Measurements from ENCODE around the gene RGPD8.
A peak's percentile ranks its signal among the peaks of the same experiment; 100 is the strongest.
"Not testable (repeated sequence)": the region's sequence is repeated elsewhere in the genome, so short reads cannot be mapped to it uniquely, and the experiment has no call there.

Gene RGPD8
- total RNA-seq: 6.1 to 16.4 (median 7.3) reads per million in 3 experiments

DNA sequence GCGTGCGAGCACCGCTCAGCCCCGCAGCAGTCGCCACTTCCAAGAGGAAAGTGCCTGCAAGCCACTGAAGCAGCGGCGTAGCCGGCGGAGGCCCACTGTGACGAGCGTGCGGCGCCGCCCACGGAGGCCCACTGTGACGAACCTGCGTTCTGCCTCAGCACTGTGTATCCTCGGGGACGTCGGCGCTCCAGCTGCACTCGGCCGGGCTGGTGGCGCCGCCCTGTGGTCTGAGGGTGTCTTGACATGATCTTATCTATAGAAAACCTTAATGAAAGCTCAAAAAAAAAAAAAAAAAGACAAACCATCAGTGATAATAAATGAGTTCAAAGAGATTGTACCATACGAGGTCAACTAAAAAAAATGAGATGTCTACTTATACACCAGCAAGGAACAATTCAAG lies at the start of gene RGPD8:
Gene RGPD8, minus strand, starts transcription at position 166 of the 400 bp plus-strand sequence. CDS start 192 bp downstream, outside the sequence.
- DNase-seq: peak; percentile 91

DNA sequence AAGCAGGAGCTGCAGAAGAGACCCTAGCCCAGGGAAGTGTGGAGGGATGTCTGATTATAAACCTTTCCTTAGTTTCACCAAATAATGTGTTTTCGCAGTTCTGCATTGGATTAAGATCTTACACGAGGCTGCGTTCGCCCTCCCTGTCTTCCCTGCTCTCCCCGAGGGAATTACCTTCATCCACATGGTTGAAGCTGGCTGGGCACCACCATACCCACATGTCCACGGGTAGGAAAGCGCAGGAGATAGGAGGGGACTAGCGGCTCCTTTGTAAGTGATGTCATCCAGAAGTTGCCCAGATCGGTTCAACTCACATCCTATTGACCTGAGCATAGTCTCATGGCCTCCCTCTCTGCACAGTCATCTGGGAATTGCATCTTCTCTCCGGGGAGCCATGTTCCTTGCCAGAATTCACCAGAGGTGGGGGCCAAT lies 49.6 kb upstream of the RGPD8 start:
- DNase-seq: no peak

DNA sequence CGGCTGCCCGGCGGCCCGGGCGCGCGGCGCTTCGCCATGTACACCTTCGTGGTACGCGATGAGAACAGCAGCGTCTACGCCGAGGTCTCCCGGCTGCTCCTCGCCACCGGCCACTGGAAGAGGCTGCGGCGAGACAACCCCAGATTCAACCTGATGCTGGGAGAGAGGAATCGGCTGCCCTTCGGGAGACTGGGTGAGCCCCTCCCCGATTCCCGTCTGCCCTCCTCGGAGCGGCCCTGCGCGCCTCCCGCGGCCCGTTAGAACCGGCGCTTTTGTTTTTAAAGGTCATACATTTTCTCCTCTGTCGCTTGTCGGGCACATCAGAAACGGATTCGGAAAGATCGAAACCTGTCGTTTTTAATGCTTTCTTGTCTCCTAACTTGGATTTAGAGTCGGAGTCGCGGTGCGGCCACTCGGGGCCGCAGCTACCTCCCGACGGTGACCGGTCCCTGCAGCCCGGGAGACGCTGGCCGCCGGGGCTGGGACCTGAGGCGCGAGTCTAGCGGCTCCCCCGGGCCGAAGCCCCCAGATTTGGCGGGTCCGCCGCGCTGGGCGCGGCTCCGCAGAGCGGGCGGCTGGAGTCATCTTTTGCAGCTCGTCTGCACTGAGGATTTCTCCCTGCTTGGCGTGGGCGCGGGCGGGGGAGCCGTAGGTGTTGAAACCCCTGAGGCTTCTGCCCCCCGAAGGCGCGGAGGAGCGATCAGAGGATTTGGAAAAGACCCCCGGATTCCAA lies 49.0 kb upstream of the RGPD8 start:
- DNase-seq: no peak

DNA sequence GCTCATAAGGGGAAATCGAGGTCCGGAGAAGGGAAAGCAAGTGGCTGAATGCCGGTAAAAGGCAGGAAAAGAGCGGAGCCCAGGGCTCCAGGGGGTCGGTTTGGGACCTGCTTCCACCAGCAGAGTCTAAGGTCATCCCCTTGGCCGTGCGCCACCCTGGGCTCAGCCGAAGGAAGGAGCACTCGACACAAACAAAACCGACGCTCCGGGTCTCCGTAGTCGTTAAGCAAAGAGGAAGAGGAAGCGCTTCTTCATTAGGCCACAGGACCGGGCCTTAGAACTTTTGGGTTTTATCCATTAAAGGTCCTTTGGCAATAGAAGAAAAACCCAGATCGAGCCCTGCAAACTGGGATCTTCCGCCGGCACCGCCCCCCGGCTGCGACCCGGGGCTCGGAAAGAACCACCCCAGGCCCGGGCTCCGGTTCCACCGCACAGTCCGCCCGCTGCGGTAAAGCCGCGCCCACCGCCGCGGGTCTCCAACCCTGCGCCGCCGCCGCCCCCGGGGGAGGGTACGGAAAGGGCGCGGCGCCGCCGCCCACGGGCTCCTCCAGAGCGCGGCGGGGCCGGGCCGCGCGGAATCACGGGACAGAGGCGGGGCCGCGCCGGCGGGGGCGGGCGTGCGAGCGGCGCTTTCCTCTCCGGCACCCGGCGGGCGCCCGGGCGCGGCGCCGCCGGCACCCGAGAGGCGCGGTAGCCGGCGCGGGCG lies 48.2 kb upstream of the RGPD8 start, which contains the start of gene TTL:
Gene TTL, plus strand, starts transcription at position 629 of the 706 bp plus-strand sequence. CDS start 189 bp downstream, outside the sequence.
- peak; percentile 76 for DNase-seq

DNA sequence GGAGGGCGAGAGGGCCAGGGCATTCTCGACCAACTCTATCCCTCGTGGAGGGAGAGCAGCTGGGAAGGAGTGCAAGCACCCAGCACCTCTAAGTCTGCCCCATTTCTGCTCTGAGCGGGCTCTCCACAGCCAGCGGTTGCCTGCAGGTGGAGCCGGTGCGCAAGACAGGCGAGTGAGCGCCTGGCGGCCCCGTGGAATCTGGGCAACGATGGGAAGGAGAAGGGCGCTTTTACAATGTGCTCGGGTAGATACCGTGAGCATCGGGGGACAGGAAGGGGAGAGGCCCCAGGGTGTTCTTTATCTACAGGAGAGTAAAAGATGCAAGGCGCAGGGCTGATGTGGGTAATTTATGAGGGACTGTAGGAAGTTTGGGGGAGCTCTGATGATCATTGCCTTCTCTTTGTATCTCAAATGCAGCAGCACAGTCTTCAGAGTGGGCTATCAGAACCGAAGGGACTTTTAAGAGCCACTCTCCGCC lies 47.6 kb upstream of the RGPD8 start:
- peak; percentile 78 for DNase-seq

DNA sequence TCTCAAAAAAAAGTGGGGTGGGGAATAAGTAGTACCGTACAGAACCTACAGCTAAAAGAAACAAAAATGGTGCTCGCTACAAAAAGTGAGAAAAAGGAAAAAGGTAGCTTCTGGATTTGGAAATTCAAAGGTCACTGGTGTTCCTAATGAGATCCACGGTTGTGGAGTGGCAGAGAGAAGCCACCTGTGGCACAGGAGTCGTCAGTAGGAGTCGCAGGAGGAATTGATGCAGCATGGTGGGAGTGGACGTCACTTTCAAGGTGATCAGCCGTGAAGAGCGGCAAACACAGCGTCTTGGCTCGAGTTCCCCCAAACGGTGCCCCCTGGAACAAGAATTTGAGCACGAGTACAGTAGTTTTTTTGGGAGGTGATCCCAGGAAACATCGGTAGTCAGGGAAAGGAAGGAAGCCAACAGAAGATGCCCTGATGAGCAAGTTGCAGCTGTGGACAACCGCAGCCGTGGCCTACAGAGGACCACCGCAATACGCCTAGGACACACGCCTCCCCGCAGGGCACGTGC lies 47.1 kb upstream of the RGPD8 start:
- DNase-seq: peak; percentile 20

DNA sequence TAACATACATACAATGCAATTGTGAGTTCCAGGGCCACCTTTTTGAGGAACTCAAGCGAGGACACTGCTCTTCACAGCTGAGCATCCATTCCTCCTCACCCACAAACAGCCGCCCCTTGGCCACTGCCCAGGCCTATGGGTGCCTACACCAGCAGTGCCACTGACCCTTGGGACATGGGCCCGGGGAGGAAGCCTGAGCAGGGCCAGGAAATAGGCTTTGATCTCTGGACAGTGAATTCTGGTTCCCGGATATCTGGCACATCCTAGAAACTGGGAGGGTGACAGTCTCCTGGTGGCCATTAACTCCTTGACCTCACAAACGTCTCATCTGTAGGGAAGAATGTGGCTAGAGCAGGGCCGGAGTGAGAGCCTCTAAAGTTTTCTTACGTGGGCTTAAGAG lies 43.0 kb upstream of the RGPD8 start:
- DNase-seq: no peak

DNA sequence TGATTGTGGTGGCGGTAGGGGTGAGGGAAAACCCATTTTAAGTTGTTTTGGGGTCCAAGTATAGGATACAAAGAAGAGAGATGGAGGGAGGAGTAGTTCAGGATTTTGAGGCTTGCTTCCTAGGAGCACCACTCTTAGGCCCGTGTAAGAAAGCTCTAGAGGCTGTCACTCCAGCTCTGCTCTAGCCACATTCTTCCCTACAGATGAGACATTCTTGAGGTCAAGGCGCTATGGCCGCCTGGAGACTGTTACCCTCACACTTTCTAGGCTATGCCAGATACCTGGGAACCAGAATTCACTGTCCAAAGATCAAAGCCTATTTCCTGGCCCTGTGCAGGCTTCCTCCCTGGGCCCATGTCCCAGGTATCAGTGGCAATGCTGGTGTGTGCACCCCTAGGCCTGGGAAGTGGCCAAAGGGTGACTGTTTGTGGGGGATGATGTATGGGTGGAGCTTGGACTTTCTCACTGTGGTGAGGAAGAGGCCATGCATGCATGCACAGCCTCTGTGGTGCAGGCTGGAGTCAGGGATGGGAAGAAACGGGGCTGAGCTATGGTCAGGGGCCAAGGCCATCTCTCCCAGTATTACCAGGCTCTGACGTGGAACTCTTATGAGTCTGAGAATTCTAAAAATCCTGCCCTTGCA lies 41.5 kb upstream of the RGPD8 start:
- DNase-seq: no peak

DNA sequence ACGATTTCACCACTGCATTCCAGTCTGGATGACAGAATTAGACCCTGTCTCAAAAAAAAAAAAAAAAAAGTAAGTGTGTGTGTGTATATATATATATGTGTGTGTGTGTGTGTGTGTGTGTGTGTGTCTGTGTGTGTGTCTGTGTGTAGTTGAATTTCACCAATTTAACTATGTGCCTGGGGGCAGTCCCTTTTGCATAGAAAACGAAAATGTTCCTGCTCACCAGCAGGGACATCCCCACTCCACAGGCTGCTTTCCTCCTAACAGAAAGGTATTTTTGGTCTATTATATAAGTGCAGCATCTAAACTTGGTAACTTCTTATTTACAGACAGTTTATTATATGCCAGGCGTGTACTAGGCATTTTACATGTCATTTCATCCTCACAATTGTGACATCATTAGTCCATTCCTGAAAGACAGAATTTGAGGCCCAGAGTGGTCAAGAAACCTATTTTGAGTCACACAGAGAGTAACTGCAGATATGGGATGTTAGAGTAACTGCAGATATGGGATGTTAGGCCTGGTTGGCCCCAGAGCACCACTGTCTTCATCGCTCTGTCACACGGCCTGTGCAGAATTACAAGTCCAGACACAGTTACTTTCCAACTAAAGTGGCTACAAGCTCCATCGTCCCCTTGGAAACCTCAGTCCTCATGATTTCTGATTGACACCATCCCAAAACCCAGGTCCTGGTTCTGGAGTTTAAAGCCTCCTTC lies 39.3 kb upstream of the RGPD8 start:
- DNase-seq: no peak

DNA sequence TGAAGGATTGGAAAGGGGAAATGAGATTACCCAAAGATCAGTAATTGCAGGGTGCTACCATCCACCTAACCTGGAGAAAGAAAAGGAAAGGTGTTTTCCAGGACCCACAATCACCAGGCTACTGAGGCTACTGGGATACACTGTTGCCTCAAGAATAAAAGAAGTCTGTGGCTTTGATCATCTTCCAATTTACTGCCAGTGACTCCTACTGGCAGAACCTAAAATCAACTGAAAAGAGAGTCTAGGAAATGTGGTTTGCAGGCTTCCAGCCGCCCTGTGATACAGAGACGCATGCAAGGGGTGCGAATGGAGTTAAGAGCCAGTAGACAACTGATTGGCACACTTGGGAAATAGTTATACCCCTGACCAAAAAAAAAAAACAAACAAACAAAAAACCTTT lies 31.9 kb upstream of the RGPD8 start:
- DNase-seq: no peak

DNA sequence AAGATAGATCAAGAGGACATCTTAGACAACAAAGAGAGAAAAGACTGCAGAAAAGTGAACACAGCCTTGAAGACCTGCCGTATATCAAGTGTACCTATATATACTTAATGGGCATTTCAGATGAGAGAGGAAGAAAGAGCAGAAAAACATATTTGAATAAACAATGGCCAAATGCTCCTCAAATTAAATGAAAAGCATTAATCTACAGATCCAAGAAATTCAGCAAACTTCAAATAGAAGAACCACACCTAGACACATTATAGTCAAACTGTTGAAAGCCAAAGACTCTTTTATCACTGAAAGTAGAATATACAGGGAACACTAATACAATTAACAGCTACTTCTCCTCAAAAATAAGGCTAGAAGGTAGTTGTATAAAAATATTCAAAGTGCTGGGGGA lies 29.8 kb upstream of the RGPD8 start:
- no peak for DNase-seq

DNA sequence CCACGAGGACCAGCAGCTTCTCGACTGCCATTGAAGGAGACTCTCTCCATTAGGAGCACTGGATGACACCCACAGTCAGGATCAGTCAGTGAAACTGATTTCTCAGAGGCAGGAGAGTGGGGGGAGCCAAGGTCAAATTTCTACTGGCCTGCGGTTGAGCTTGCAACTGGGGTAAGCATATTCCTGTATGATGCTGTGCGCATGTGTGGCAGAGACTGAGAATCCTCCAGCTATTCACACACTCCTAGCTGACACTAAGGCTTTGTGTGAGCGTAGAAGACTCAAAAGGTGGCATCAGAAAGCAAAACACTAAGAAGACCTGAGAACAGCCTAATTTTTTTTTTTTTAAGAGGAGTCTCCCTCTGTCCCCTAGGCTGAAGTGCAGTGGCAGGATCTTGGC lies 28.7 kb upstream of the RGPD8 start:
- no peak for DNase-seq

DNA sequence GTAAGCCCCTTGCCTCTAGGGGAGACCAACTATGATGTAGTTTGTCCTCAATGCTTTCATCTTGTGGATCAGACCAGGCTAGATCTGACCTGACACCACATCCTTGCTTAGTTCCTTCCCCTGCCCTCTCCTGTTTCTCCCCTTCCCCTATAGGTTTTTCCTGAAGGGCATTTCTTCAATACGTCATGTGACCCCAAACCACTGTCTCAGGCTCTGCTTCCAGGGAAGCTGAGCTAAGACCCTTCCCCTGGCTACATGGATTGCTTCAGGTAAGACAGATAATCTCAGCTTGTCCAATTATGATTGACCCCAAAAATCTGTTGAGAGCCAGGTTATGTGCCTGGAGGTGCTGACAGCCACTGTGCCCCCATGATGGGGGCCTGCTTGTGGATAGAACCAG lies 25.9 kb upstream of the RGPD8 start:
- no peak for DNase-seq

DNA sequence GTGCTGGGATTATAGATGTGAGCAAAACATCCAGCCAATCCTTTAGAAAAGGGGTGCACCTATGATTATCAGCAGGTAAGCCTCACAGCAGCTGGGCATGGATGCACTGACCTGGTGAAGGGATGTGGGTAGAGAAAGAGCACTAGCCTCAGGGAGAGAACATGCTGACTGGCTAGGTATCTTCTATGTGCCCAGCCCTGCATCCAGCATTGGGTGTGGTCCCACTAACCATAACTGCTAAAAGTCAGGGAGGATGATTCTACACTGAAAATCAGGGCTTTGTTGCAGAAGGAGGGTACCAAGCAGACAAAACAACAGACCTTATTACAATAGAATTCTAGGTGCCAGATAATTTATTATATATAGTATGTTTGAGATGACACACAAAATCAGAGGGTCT lies 21.1 kb upstream of the RGPD8 start:
- DNase-seq: no peak

DNA sequence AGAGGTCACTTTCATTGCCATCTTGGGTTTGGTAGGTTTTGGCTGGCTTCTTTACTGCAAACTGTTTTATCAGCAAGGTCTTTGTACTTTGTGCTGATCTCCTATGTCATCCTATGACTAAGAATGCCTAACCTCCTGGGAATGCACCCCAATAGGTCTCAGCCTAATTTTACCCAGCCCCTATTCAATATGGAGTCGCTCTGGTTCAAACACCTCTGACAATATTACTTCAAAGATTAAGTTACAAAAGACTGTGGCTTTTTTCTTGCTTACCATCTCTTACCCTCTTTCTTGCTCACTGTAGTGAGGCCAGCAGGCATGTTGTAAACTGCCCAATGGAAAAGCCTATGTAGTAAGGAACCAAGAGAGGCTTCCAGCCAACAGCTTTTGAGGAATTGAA lies 17.9 kb upstream of the RGPD8 start:
- no peak for DNase-seq

DNA sequence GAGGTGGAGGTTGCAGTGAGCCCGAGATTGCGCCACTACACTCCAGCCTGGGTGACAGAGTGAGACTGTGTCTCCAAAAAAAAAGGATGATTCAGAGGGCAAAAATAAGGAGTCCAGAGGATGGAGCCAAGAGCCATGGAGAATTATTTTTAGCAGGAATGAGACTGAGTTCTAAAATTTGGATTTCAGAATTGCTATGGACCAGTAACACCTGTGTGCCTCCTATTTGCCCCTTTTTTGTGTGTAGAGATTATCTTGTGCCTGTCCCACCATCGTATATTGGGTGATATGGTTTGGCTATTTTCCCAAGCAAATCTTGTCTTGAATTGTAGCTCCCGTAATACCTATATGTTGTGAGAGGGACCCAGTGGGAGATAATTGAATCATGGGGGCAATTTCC lies 16.4 kb upstream of the RGPD8 start:
- DNase-seq: no peak

DNA sequence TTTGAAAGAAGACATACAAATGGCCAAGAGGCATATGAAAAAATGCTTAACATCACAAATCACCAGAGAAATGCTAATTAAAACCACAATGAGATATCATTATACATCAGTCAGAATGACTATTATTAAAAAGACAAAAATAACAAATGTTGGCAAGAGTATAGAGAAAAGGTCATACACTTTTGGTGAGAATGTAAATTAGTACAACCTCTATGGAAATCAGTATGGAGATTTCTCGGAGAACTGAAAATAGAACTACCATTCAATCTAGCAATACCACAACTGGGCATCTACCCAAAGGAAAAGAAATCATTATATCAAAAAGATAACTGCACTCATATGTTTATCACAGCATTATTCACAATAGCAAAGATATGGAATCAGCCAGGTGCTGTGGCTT lies 10.8 kb upstream of the RGPD8 start:
- DNase-seq: not testable (repeated sequence)

DNA sequence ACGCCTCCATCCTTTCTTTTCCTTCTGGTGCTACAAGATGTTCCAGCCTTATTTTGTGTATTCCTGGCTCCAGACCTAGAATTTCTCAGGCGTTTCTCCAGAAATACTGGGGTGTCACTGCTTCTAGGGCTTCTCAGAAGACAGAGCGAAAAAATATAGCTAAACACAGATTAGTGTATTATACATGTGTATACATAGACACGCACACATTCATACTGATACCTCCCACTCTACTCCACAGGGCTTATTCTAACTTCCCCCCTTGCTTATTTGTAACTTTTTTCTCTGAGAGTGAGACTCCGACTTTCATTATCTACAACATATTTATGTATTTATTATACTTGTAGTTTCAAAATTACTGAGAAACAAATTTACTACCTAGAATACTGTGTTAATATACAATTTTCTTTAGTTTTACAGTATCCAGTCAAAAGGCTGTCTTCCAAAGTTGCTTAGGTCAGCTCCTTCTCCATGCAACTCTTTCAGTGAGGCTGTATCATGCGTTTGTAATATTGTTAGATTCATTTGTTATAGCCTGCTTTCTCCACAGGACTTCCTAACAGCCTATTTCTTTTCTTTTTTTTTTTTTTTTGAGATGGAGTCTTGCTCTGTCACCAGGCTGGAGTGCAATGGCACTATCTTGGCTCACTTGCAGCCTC lies 5.3 kb upstream of the RGPD8 start:
- DNase-seq: not testable (repeated sequence)

DNA sequence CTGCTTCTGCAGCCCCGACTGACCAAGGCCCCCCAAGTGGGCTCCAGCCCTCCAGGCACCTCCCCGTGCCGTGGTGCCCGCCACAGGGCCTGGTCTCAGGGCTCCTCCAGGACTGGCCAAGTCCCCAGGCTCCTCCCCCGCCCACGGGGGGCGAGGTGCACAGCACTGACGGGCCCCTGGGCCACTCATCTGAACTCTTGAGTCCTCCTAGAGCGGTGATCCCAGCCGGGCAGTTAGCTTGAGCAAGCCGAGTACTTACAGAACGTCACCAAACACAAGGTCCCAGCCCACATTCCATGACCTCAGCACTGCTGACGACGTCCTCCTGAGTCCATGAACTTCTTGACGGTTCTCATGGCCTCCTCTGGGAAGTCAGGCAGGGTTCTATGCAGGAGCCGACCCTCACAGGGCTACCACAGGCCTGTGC lies 4.0 kb upstream of the RGPD8 start:
- DNase-seq: not testable (repeated sequence)

DNA sequence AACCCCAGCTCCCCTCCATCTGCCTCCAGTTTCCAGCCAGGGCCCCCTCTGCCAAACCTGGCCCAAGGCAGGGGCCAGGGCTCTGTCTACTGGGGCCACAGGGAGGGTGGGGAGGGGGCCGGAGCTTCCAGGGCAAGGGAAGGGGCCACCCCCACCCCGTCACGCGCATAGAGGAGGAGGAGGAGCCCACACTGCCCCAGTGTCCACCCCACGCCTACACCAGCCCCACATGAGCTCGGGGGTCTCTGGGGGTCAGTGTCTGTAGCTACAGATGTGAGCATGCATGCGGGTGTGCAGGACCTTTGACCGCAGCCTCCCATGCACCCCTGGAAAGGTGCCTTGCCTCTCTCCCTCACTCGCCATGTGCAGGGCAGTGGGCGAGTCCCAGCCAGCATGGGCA lies 3.5 kb upstream of the RGPD8 start:
- DNase-seq: not testable (repeated sequence)

DNA sequence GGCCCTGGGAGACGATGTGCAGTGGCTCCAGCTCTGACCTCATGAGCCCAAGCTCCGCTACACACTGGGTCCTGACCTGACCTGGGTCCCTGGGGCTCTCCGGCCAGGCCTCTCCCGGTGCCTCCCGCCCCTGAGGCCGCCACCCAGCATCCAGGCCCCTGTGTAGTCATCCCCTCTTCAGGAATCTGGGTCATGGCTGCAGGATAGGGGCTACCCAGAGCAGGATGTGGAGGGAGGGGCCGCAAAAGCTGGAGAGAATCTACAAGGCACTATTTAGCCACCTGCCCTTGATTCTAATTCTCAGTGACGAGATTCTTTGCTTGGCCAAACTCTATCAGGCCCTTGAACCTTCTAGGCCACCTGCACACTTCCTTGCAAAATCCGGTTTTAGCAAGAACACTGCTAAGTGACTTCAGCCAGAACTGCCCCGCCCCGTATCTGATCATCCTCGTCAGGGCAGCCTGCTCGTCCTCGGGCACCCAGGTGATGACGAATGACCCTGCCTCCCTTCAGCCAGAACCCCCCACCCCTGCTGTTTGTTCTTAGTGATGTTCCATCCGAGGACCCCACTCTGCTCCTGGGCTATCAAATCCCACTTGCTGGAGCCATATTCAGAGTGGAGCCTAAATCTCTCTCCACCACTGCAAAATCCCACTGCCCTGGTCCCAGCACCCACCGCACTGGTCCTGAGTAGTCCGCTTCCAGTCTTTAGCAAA lies 2.4 kb upstream of the RGPD8 start:
- DNase-seq: not testable (repeated sequence)

All from central memory CD4-positive, alpha-beta T cell (primary cell).